ENCODE results near the gene IGLL5.

IGLL5 gene

GRCh38 chr22:22887621-22888503, at the start of gene IGLL5:
Gene IGLL5, plus strand, starts transcription at chr22:22887816. Its CDS starts 238 bp downstream, at chr22:22888054.
- Histone ChIP-seq H3K4me1 (ENCODE audit: control insufficient read depth, low read depth, low read length) (no peaks in the 10 kb centered on the region), H3K4me3 (ENCODE audit: low read length) (no peak within 1 kb of the TSS), H3K9ac (ENCODE audit: low read length) (no peak within 1 kb of the TSS), H3K27me3 (ENCODE audit: control insufficient read depth, insufficient read depth, low read length) (peaks cover 25% of the 10 kb centered on the region), H3K27ac (ENCODE audit: low read length) (no peak within 1 kb of the TSS), H3K36me3 (ENCODE audit: control insufficient read depth, low read depth, low read length) (no peaks in the 10 kb centered on the region), H3K9me3 (ENCODE audit: control insufficient read depth, low read depth, low read length) (no peaks in the 10 kb centered on the region)

GRCh38 chr22:22838148-22838786, 49.3 kb upstream of the IGLL5 start:
- no peaks in the 10 kb centered on the region for H3K9me3 ChIP-seq (ENCODE audit: control insufficient read depth, low read depth, low read length)
- H3K9ac ChIP-seq (ENCODE audit: low read length): no peak overlapping the region
- H3K4me3 ChIP-seq (ENCODE audit: low read length): no peak overlapping the region
- H3K27ac ChIP-seq (ENCODE audit: low read length): no peak overlapping the region
- H3K27me3 ChIP-seq (ENCODE audit: control insufficient read depth, insufficient read depth, low read length): peaks cover 37% of the 10 kb centered on the region
- no peaks in the 10 kb centered on the region for H3K36me3 ChIP-seq (ENCODE audit: control insufficient read depth, low read depth, low read length)
- H3K4me1 ChIP-seq (ENCODE audit: control insufficient read depth, low read depth, low read length): no peaks in the 10 kb centered on the region

GRCh38 chr22:22839570-22840314, 47.9 kb upstream of the IGLL5 start:
- Histone ChIP-seq H3K27me3 (ENCODE audit: control insufficient read depth, insufficient read depth, low read length) (peaks cover 31% of the 10 kb centered on the region), H3K36me3 (ENCODE audit: control insufficient read depth, low read depth, low read length) (no peaks in the 10 kb centered on the region), H3K4me1 (ENCODE audit: control insufficient read depth, low read depth, low read length) (no peaks in the 10 kb centered on the region), H3K4me3 (ENCODE audit: low read length) (no peak overlapping the region), H3K9ac (ENCODE audit: low read length) (no peak overlapping the region), H3K9me3 (ENCODE audit: control insufficient read depth, low read depth, low read length) (no peaks in the 10 kb centered on the region), H3K27ac (ENCODE audit: low read length) (no peak overlapping the region)

GRCh38 chr22:22840780-22841179, 46.8 kb upstream of the IGLL5 start:
- H3K27me3 ChIP-seq (ENCODE audit: control insufficient read depth, insufficient read depth, low read length): peaks cover 24% of the 10 kb centered on the region
- no peaks in the 10 kb centered on the region for H3K36me3 ChIP-seq (ENCODE audit: control insufficient read depth, low read depth, low read length)
- H3K9ac ChIP-seq (ENCODE audit: low read length): no peak overlapping the region
- H3K27ac ChIP-seq (ENCODE audit: low read length): no peak overlapping the region
- no peak overlapping the region for H3K4me3 ChIP-seq (ENCODE audit: low read length)
- no peaks in the 10 kb centered on the region for H3K9me3 ChIP-seq (ENCODE audit: control insufficient read depth, low read depth, low read length)
- H3K4me1 ChIP-seq (ENCODE audit: control insufficient read depth, low read depth, low read length): no peaks in the 10 kb centered on the region

- Histone ChIP-seq H3K27me3 (ENCODE audit: control insufficient read depth, insufficient read depth, low read length) (peaks cover 22% of the 10 kb centered on the region), H3K4me3 (ENCODE audit: low read length) (no peak overlapping the region), H3K27ac (ENCODE audit: low read length) (no peak overlapping the region), H3K36me3 (ENCODE audit: control insufficient read depth, low read depth, low read length) (no peaks in the 10 kb centered on the region), H3K4me1 (ENCODE audit: control insufficient read depth, low read depth, low read length) (no peaks in the 10 kb centered on the region), H3K9ac (ENCODE audit: low read length) (no peak overlapping the region), H3K9me3 (ENCODE audit: control insufficient read depth, low read depth, low read length) (no peaks in the 10 kb centered on the region)
Observed at GRCh38 chr22:22841598-22841997, 46.0 kb upstream of the IGLL5 start.

GRCh38 chr22:22842085-22842484, 45.5 kb upstream of the IGLL5 start:
- H3K4me3 ChIP-seq (ENCODE audit: low read length): no peak overlapping the region
- no peak overlapping the region for H3K27ac ChIP-seq (ENCODE audit: low read length)
- H3K36me3 ChIP-seq (ENCODE audit: control insufficient read depth, low read depth, low read length): no peaks in the 10 kb centered on the region
- no peaks in the 10 kb centered on the region for H3K4me1 ChIP-seq (ENCODE audit: control insufficient read depth, low read depth, low read length)
- no peaks in the 10 kb centered on the region for H3K9me3 ChIP-seq (ENCODE audit: control insufficient read depth, low read depth, low read length)
- peaks cover 24% of the 10 kb centered on the region for H3K27me3 ChIP-seq (ENCODE audit: control insufficient read depth, insufficient read depth, low read length)
- H3K9ac ChIP-seq (ENCODE audit: low read length): no peak overlapping the region

GRCh38 chr22:22843848-22844247, 43.8 kb upstream of the IGLL5 start:
- H3K9ac ChIP-seq (ENCODE audit: low read length): no peak overlapping the region
- no peaks in the 10 kb centered on the region for H3K9me3 ChIP-seq (ENCODE audit: control insufficient read depth, low read depth, low read length)
- peaks cover 28% of the 10 kb centered on the region for H3K27me3 ChIP-seq (ENCODE audit: control insufficient read depth, insufficient read depth, low read length)
- no peak overlapping the region for H3K27ac ChIP-seq (ENCODE audit: low read length)
- no peaks in the 10 kb centered on the region for H3K4me1 ChIP-seq (ENCODE audit: control insufficient read depth, low read depth, low read length)
- H3K4me3 ChIP-seq (ENCODE audit: low read length): no peak overlapping the region
- H3K36me3 ChIP-seq (ENCODE audit: control insufficient read depth, low read depth, low read length): no peaks in the 10 kb centered on the region

GRCh38 chr22:22847241-22847640, 40.4 kb upstream of the IGLL5 start:
- Histone ChIP-seq H3K27ac (ENCODE audit: low read length) (no peak overlapping the region), H3K9ac (ENCODE audit: low read length) (no peak overlapping the region), H3K4me3 (ENCODE audit: low read length) (no peak overlapping the region), H3K36me3 (ENCODE audit: control insufficient read depth, low read depth, low read length) (no peaks in the 10 kb centered on the region), H3K4me1 (ENCODE audit: control insufficient read depth, low read depth, low read length) (no peaks in the 10 kb centered on the region), H3K27me3 (ENCODE audit: control insufficient read depth, insufficient read depth, low read length) (peaks cover 29% of the 10 kb centered on the region), H3K9me3 (ENCODE audit: control insufficient read depth, low read depth, low read length) (no peaks in the 10 kb centered on the region)

- Histone ChIP-seq H3K36me3 (ENCODE audit: control insufficient read depth, low read depth, low read length) (no peaks in the 10 kb centered on the region), H3K9ac (ENCODE audit: low read length) (no peak overlapping the region), H3K4me3 (ENCODE audit: low read length) (no peak overlapping the region), H3K27me3 (ENCODE audit: control insufficient read depth, insufficient read depth, low read length) (peaks cover 40% of the 10 kb centered on the region), H3K4me1 (ENCODE audit: control insufficient read depth, low read depth, low read length) (no peaks in the 10 kb centered on the region), H3K9me3 (ENCODE audit: control insufficient read depth, low read depth, low read length) (no peaks in the 10 kb centered on the region), H3K27ac (ENCODE audit: low read length) (no peak overlapping the region)
Observed at GRCh38 chr22:22848364-22848866, 39.2 kb upstream of the IGLL5 start.

- H3K4me3 ChIP-seq (ENCODE audit: low read length): no peak overlapping the region
- no peak overlapping the region for H3K27ac ChIP-seq (ENCODE audit: low read length)
- H3K4me1 ChIP-seq (ENCODE audit: control insufficient read depth, low read depth, low read length): no peaks in the 10 kb centered on the region
- no peak overlapping the region for H3K9ac ChIP-seq (ENCODE audit: low read length)
- H3K9me3 ChIP-seq (ENCODE audit: control insufficient read depth, low read depth, low read length): no peaks in the 10 kb centered on the region
- peaks cover 52% of the 10 kb centered on the region for H3K27me3 ChIP-seq (ENCODE audit: control insufficient read depth, insufficient read depth, low read length)
- H3K36me3 ChIP-seq (ENCODE audit: control insufficient read depth, low read depth, low read length): no peaks in the 10 kb centered on the region
Observed at GRCh38 chr22:22849640-22850610, 37.7 kb upstream of the IGLL5 start.

Measured in iPS-18a (cell line).